ENCODE data around the gene UTP14C. TPM values are rescaled to one million over a fixed set of nuclear protein-coding genes. Genes with fewer than 3 reads are reported as not detected.
A peak's percentile ranks its signal among the peaks of the same experiment; 100 is the strongest.

Gene UTP14C
- total RNA-seq, 1 donor from 2014 or later, result 18.4 TPM

GRCh38 chr13:51995677-51996551, 28.6 kb upstream of the UTP14C start:
- Histone ChIP-seq H3K27me3 (ENCODE audit: low read depth) (no peaks in the 10 kb centered on the region), H3K4me1 (peaks cover 21% of the 10 kb centered on the region), H3K36me3 (no peaks in the 10 kb centered on the region), H3K9me3 (no peaks in the 10 kb centered on the region), H3K4me3 (no peak overlapping the region), H3K27ac (peak overlapping the region; percentile 57)
- DNase-seq (no peak), ATAC-seq (peak; percentile 62 to 72)
- TF ChIP-seq CTCF (IDR thresholded peaks at IDR 0.05), result no peak
- intact Hi-C loops (cut with DNase I), result loop anchor here (10.0 kb wide), 1 partner anchor 129 kb away; the partner anchor contains the start of gene NEK5

GRCh38 chr13:51996641-51997040, 27.9 kb upstream of the UTP14C start:
- Histone ChIP-seq H3K27me3 (ENCODE audit: low read depth) (no peaks in the 10 kb centered on the region), H3K4me1 (peaks cover 21% of the 10 kb centered on the region), H3K36me3 (no peaks in the 10 kb centered on the region), H3K4me3 (no peak overlapping the region), H3K9me3 (no peaks in the 10 kb centered on the region), H3K27ac (peak overlapping the region; percentile 57)
- ATAC-seq, result no peak
- no peak for DNase-seq
- intact Hi-C loops (cut with DNase I), result loop anchor here (10.0 kb wide), 1 partner anchor 128 kb away; the partner anchor contains the start of gene NEK5
- no peak for TF ChIP-seq CTCF (IDR thresholded peaks at IDR 0.05)

GRCh38 chr13:51997186-51997585, 27.3 kb upstream of the UTP14C start:
- H3K4me3 ChIP-seq, result no peak overlapping the region
- intact Hi-C loops (cut with DNase I), result loop anchor here (10.0 kb wide), 1 partner anchor 128 kb away; the partner anchor contains the start of gene NEK5

GRCh38 chr13:51997641-51998330, 26.7 kb upstream of the UTP14C start:
- H3K4me1 ChIP-seq, result peaks cover 21% of the 10 kb centered on the region
- ATAC-seq, result peak in 1 of 2 donors; percentile 48
- no peak overlapping the region for H3K4me3 ChIP-seq
- no peaks in the 10 kb centered on the region for H3K27me3 ChIP-seq (ENCODE audit: low read depth)
- DNase-seq, result no peak
- H3K27ac ChIP-seq, result no peak overlapping the region
- TF ChIP-seq CTCF (IDR thresholded peaks at IDR 0.05), result no peak
- no peaks in the 10 kb centered on the region for H3K9me3 ChIP-seq
- intact Hi-C loops (cut with DNase I), result loop anchor here (10.0 kb wide), 1 partner anchor 127 kb away; the partner anchor contains the start of gene NEK5
- no peaks in the 10 kb centered on the region for H3K36me3 ChIP-seq

More at GRCh38 chr13:51997186-51997585, 27.3 kb upstream of the UTP14C start:
- Histone ChIP-seq H3K27ac (no peak overlapping the region), H3K4me1 (peaks cover 21% of the 10 kb centered on the region), H3K36me3 (no peaks in the 10 kb centered on the region), H3K27me3 (ENCODE audit: low read depth) (no peaks in the 10 kb centered on the region), H3K9me3 (no peaks in the 10 kb centered on the region)
- ATAC-seq (no peak), DNase-seq (no peak)
- no peak for TF ChIP-seq CTCF (IDR thresholded peaks at IDR 0.05)

- no peak overlapping the region for H3K27ac ChIP-seq
- no peak for TF ChIP-seq CTCF (IDR thresholded peaks at IDR 0.05)
- H3K9me3 ChIP-seq, result no peaks in the 10 kb centered on the region
- DNase-seq (no peak), ATAC-seq (peak in 1 of 2 donors; percentile 47)
- H3K4me1 ChIP-seq, result peaks cover 21% of the 10 kb centered on the region
- H3K4me3 ChIP-seq, result no peak overlapping the region
- no peaks in the 10 kb centered on the region for H3K27me3 ChIP-seq (ENCODE audit: low read depth)
- no peaks in the 10 kb centered on the region for H3K36me3 ChIP-seq
- intact Hi-C loops (cut with DNase I), result loop anchor here (10.0 kb wide), 1 partner anchor 126 kb away; the partner anchor contains the start of gene NEK5
Observed at GRCh38 chr13:51998723-51999509, 25.6 kb upstream of the UTP14C start.

Data from lower lobe of right lung (tissue), 2 donors.